Peyer's patch (tissue), 4 donors: Measurements from ENCODE around the gene ADAMTS18.

ENCODE experiments used
- POLR2A ChIP-seq, 2 donors: fragments of 450-650 bp; IDR thresholded peaks; one replicate each; pipeline ENCODE4 v1.5.1; 2017; ENCODE audit warnings: antibody characterized with exemption in 2 of 2, mild to moderate bottlenecking in 2 of 2, moderate library complexity in 2 of 2
- TF ChIP-seq, protein P1 (sequence below), 6 experiments: fragments of 450-650 bp in 4 of 6; fragments of 200-600 bp in 2 of 6; sonication (generic) in 1 of 6; IDR thresholded peaks; one replicate each; pipeline ENCODE4 v1.5.1; 2017 to 2019; ENCODE audit warnings: antibody characterized with exemption in 6 of 6, mild to moderate bottlenecking in 3 of 6, moderate library complexity in 1 of 6

- TF ChIP-seq, protein P1, sequence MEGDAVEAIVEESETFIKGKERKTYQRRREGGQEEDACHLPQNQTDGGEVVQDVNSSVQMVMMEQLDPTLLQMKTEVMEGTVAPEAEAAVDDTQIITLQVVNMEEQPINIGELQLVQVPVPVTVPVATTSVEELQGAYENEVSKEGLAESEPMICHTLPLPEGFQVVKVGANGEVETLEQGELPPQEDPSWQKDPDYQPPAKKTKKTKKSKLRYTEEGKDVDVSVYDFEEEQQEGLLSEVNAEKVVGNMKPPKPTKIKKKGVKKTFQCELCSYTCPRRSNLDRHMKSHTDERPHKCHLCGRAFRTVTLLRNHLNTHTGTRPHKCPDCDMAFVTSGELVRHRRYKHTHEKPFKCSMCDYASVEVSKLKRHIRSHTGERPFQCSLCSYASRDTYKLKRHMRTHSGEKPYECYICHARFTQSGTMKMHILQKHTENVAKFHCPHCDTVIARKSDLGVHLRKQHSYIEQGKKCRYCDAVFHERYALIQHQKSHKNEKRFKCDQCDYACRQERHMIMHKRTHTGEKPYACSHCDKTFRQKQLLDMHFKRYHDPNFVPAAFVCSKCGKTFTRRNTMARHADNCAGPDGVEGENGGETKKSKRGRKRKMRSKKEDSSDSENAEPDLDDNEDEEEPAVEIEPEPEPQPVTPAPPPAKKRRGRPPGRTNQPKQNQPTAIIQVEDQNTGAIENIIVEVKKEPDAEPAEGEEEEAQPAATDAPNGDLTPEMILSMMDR (IDR thresholded peaks at IDR 0.05), result no peak
- no peak for TF ChIP-seq POLR2A (IDR thresholded peaks at IDR 0.05)
Observed at GRCh38 chr16:77472262-77472661, 37.4 kb upstream of the ADAMTS18 start.
